Esophagus muscularis mucosa (tissue), 3 donors: ENCODE results near the gene ELL2.

Experiments used
- CTCF ChIP-seq, 3 experiments: fragments of 200-600 bp in 2 of 3; fragments of 450-650 bp in 1 of 3; sonication (generic) in 2 of 3; IDR thresholded peaks; one replicate each; pipeline ENCODE4 v1.5.1; 2017 to 2019; ENCODE audit warnings: antibody characterized with exemption in 3 of 3, mild to moderate bottlenecking in 2 of 3, moderate library complexity in 1 of 3
- POLR2A ChIP-seq: fragments of 450-650 bp; IDR thresholded peaks from one replicate; pipeline ENCODE4 v1.6.1; 2017; ENCODE audit warnings: antibody characterized with exemption, moderate library complexity, mild to moderate bottlenecking, low read depth

GRCh38 chr5:95988094-95988493, 26.4 kb upstream of the ELL2 start:
- TF ChIP-seq POLR2A = no peak
- TF ChIP-seq CTCF (IDR thresholded peaks at IDR 0.05) = no peak
